Uterus (tissue), 2 donors: ENCODE results near the gene PFN4.

ENCODE experiments used
- POLR2A ChIP-seq, 2 donors: fragments of 450-650 bp; IDR thresholded peaks; one replicate each; pipeline ENCODE4 v1.6.1; 2016; ENCODE audit warnings: antibody characterized with exemption in 2 of 2, mild to moderate bottlenecking in 1 of 2, moderate library complexity in 1 of 2
- TF ChIP-seq, protein P1 (sequence below), 4 experiments: fragments of 200-600 bp in 2 of 4; fragments of 450-650 bp in 2 of 4; sonication (generic) in 2 of 4; IDR thresholded peaks; one replicate each; pipeline ENCODE4 v1.5.1; 2016 to 2019; ENCODE audit warnings: antibody characterized with exemption in 4 of 4, mild to moderate bottlenecking in 2 of 4, moderate library complexity in 1 of 4

DNA sequence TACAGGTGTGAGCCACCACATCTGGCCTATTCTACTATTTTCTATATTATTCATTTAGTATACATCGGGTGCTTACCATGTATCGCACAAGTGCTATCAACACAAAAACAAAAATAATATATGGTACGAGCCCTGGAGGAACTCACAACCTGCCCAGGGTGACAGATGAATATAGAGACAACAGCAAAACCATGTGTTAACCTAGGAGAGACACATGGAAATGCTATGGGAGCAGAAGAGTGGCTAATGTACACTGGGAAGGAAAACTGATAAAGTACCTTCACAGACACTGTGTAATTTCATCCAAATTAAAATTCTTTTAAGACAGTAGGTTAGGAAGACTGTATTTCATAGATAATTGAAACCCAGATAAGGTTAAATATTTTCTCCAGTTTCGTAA is 50.9 kb downstream of the PFN4 start:
- TF ChIP-seq, protein P1, sequence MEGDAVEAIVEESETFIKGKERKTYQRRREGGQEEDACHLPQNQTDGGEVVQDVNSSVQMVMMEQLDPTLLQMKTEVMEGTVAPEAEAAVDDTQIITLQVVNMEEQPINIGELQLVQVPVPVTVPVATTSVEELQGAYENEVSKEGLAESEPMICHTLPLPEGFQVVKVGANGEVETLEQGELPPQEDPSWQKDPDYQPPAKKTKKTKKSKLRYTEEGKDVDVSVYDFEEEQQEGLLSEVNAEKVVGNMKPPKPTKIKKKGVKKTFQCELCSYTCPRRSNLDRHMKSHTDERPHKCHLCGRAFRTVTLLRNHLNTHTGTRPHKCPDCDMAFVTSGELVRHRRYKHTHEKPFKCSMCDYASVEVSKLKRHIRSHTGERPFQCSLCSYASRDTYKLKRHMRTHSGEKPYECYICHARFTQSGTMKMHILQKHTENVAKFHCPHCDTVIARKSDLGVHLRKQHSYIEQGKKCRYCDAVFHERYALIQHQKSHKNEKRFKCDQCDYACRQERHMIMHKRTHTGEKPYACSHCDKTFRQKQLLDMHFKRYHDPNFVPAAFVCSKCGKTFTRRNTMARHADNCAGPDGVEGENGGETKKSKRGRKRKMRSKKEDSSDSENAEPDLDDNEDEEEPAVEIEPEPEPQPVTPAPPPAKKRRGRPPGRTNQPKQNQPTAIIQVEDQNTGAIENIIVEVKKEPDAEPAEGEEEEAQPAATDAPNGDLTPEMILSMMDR (IDR thresholded peaks at IDR 0.05) = no peak
- TF ChIP-seq POLR2A (IDR thresholded peaks at IDR 0.05) = no peak
